Measurements from ENCODE around the gene MEF2A.

MEF2A gene

DNA sequence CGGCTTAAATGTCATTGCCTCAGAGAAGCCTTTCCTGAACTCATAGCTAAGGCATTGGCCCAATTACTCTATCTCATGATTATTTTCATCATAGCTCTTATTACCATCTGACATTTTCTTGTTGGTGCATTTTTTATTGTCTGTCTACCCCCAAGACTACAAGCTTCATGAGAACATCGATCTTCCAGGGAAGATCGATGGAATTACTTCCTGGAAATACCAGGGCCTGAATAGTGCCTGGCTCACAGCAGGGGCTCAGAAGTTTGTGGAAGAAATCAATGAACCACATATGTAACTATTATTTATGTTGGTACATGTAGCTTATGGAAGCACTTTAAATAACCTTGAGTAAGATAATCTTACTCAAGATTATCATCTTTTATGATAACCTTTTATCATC, 7.7 kb upstream of the MEF2A start:
- POLR2A ChIA-PET = no interaction called here
- CTCF ChIA-PET = interaction anchor here (1.7 to 2.9 kb wide), 3 partner anchors 12 to 224 kb away, joined by 4 to 12 read pairs (median 5); no protein-coding TSS in a partner anchor

DNA sequence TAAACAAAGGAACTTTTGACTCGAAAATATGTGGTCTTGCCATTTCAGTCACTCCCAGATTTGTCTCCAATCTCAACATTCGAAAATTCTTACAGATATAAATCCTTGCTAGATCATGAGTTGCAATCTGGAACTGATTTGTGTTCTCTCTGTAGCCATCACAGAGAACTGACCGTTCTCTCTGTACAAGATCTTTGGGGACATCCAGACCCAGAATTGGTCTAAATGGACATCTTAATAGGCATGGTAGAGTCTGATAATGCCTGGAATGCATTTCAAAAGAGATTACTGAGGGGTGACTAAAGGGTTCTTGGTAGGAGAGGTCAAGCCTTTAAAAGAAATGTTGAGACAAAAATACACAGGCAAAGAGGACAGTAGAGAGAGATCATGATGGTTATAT, 7.2 kb upstream of the MEF2A start:
- ChIA-PET POLR2A (no interaction called here), CTCF (interaction anchor here (2.5 to 2.9 kb wide), 2 partner anchors 12 to 146 kb away, joined by 5 to 12 read pairs; no protein-coding TSS in a partner anchor)
- TF ChIP-seq, protein P1, sequence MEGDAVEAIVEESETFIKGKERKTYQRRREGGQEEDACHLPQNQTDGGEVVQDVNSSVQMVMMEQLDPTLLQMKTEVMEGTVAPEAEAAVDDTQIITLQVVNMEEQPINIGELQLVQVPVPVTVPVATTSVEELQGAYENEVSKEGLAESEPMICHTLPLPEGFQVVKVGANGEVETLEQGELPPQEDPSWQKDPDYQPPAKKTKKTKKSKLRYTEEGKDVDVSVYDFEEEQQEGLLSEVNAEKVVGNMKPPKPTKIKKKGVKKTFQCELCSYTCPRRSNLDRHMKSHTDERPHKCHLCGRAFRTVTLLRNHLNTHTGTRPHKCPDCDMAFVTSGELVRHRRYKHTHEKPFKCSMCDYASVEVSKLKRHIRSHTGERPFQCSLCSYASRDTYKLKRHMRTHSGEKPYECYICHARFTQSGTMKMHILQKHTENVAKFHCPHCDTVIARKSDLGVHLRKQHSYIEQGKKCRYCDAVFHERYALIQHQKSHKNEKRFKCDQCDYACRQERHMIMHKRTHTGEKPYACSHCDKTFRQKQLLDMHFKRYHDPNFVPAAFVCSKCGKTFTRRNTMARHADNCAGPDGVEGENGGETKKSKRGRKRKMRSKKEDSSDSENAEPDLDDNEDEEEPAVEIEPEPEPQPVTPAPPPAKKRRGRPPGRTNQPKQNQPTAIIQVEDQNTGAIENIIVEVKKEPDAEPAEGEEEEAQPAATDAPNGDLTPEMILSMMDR (IDR thresholded peaks at IDR 0.05; ENCODE audit: control extremely low read depth, extremely low read depth, low read depth, missing control alignments) = no peak
- no peak for DNase-seq (ENCODE audit: extremely low spot score)

More for the DNA sequence above, 7.7 kb upstream of the MEF2A start:
- TF ChIP-seq, protein P1 (IDR thresholded peaks at IDR 0.05; ENCODE audit: control extremely low read depth, extremely low read depth, low read depth, missing control alignments) = no peak
- no peak for DNase-seq (ENCODE audit: extremely low spot score)

DNA sequence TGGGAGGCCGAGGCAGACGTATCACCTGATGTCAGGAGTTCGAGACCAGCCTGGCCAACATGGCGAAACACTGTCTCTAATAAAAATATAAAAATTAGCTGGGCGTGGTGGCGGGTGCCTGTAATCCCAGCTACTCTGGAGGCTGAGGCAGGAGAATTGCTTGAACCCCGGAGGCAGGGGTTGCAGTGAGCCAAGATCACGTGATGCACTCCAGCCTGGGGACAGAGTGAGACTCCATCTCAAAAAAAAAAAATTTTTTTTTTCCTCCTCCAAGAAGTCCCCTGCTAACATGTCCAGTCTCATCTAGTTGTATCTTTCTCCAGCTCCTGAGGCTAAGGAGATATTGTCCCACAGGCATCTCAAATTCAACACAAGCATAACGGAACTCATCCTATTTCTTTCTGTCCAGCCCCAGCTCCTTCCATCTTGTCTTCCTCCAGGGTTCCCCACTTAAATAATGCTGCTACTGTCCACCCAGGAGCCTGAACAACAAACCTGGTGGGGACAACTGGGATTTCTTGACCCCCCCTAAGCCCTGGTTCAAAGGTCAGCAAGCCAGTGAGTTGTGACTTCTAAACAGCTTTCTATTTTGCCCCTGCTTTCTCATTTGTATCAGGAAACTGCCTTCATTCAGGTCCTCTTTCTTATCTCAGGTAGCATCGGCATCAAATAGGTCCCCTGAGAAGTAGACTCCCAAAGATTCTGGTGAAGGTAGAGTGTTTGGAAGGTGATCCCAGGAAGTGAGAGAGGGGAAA, 4.1 kb upstream of the MEF2A start:
- ChIA-PET CTCF (interaction anchor here (0.7 to 2.1 kb wide), 5 partner anchors 8 to 289 kb away, joined by 3 to 6 read pairs (median 3); no protein-coding TSS in a partner anchor), POLR2A (no interaction called here)
- TF ChIP-seq, protein P1 (IDR thresholded peaks at IDR 0.05; ENCODE audit: control extremely low read depth, extremely low read depth, low read depth, missing control alignments) = no peak
- DNase-seq (ENCODE audit: extremely low spot score) = no peak

DNA sequence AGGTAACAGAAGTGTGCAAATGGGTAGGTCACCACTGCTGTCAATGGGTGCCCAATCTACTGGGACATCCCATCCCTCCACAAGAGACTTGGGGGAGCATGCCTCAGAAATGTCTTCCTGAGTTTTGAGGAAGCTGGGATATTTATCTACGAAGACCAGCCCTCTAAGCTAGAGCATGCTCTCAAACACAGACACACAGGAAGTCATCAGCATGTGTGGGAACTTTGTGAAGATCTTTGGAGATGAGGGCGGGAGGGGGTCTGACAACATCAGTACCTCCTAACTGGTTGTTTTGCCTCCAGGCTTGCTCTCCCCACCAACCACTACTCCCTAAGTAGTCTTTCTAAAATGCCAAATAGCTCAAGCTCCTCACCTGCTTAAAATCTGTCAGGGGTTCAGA, 3.5 kb upstream of the MEF2A start:
- TF ChIP-seq, protein P1 (IDR thresholded peaks at IDR 0.05; ENCODE audit: control extremely low read depth, extremely low read depth, low read depth, missing control alignments) = no peak
- ChIA-PET CTCF (interaction anchor here (0.7 to 2.1 kb wide), 7 partner anchors 8 to 289 kb away, joined by 3 to 6 read pairs (median 3); no protein-coding TSS in a partner anchor), POLR2A (no interaction called here)
- no peak for DNase-seq (ENCODE audit: extremely low spot score)

DNA sequence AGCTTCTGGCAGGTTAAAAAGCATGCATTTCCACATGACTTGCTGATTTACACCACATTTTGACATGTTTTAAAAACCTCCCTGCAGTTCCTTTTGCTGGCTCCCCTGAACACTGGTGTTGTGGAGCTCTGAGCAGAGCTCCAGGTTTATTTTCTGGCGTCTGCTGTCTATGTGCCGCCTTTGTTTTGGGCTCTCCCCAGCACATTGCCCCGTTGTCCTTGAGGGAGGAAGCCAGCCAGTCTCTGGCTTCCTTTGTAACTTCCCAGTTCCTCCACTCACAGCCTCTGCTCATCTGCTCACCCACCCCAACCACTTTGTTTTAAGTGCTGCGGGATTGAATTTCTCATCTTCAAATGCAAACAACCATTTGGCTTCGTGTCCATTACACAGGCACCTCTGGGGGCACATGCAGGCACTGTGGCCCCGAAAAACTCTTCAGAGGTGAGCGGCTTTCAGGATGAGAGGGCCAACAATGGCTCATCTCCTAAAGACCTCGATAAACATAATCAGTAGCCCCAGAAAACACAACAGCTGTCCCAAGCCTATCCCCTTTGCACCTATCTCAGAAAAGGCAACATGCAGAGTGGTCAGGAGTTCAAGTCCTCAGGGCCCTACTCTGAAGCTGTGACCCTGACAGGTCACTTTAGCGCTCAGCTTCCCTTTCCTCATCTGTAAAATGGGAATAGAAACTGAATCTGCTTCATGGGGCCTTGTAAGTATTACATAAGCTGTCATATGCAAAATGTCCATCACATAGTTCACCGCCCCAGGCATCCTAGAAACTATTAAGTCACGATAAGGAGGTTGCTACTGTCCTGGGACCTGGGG, 1.3 kb upstream of the MEF2A start:
- ChIA-PET CTCF (interaction anchor here (1.0 to 6.4 kb wide), 7 partner anchors 8 to 140 kb away, joined by 3 to 24 read pairs (median 6); no protein-coding TSS in a partner anchor), POLR2A (interaction anchor here (3.5 kb wide), 1 partner anchor 52 kb away, joined by 21 read pairs; no protein-coding TSS in a partner anchor)
- DNase-seq (ENCODE audit: extremely low spot score) = peak; percentile 58
- TF ChIP-seq, protein P1 (IDR thresholded peaks at IDR 0.05; ENCODE audit: control extremely low read depth, extremely low read depth, low read depth, missing control alignments) = no peak

DNA sequence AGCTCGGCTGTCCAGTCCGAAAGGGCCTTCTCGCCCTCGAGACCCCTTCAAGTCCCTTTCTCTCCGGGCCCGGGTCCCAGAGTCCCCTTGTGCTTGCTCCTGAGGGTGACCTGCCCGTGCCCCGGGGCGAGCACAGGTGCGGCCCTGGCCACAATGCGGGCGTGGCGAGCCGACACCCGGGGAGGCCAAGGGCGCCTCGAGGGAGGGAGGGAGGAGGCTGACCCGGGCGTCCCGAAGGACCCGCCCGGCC, 810 bp upstream of the MEF2A start:
- no peak for DNase-seq (ENCODE audit: extremely low spot score)
- TF ChIP-seq, protein P1 (IDR thresholded peaks at IDR 0.05; ENCODE audit: control extremely low read depth, extremely low read depth, low read depth, missing control alignments) = no peak
- POLR2A ChIA-PET = interaction anchor here (3.5 kb wide), 1 partner anchor 52 kb away, joined by 21 read pairs; no protein-coding TSS in a partner anchor
- CTCF ChIA-PET = interaction anchor here (1.0 to 6.4 kb wide), 6 partner anchors 9 to 140 kb away, joined by 3 to 24 read pairs (median 6); no protein-coding TSS in a partner anchor
